HepG2 (cell line): ENCODE results near the gene PSMC1.

ENCODE experiments used
- CREB1 ChIP-seq, 2 experiments: fragments of 450-650 bp in 1 of 2; IDR thresholded peaks; 2 replicates each; pipeline ENCODE4 v1.6.1; 2016 to 2017; ENCODE audit warnings: control low read depth in 1 of 2, mild to moderate bottlenecking in 1 of 2, missing compliant biosample characterization in 1 of 2, missing genetic modification characterization in 1 of 2
- FOXM1 ChIP-seq: sonication (generic); formaldehyde crosslinking; IDR thresholded peaks from 2 replicates; pipeline ENCODE4 v1.5.0; 2020; ENCODE audit warnings: missing genetic modification reagents
- SIX1 ChIP-seq: sonication (generic); formaldehyde crosslinking; IDR thresholded peaks from 2 replicates; pipeline ENCODE4 v1.4.0; 2020; ENCODE audit warnings: missing genetic modification reagents, borderline replicate concordance
- TAF1 ChIP-seq: sonication (generic); formaldehyde crosslinking; IDR thresholded peaks from 2 replicates; pipeline ENCODE4 v1.4.0; 2020; ENCODE audit warnings: missing genetic modification reagents
- TOPORS ChIP-seq: sonication (generic); formaldehyde crosslinking; IDR thresholded peaks from 2 replicates; pipeline ENCODE4 v1.8.0; 2023; ENCODE audit warnings: mild to moderate bottlenecking, missing genetic modification reagents

DNA sequence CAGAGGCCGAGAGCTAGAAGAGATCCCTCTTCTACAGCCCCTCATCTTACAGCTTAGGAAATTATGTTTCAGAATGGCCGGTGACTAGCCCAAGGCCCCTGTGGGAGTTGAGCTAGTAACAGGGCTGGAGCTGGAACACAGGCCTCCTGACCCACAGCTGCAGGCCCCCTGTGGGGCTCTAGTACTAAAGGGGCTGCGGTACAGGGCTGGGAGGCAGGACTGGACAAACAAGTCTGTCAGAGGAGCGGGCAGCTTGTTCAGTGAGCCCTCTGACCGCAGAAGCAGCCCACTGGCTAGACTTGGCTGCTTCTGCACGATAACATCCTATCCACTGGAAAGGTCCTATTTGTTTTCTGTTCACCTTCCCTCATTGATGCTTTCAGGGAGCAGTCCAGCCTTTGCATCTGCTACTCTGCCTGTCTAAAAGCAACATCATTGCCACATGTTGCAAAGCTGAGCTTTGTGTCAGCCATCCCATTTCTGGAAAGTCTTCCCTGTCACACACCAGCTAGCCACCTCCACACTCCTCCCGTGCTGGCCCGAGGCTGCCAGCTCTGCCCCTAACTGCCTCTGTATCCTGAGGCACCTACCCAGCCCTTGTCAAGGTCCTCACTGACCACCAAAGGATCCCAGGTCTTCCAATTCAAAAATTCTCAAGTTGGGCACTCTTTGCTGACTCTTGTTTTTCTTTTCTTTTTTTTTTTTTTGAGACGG, 10.2 kb downstream of the PSMC1 start:
- TF ChIP-seq FOXM1 (CRISPR knock-in tag): no peak
- TF ChIP-seq SIX1 (CRISPR knock-in tag): no peak
- TF ChIP-seq CREB1 (IDR thresholded peaks at IDR 0.05): no peak
- no peak for TF ChIP-seq CREB1 (CRISPR knock-in tag; IDR thresholded peaks at IDR 0.05)
- TF ChIP-seq TOPORS (CRISPR knock-in tag): no peak
- TF ChIP-seq TAF1 (CRISPR knock-in tag): no peak
